GM21390 (cell line): ENCODE results near the gene KIAA1328.

Experiments used
- ATAC-seq: cut with Tn5 transposase; IDR thresholded peaks from one replicate; pipeline ENCODE4 v1.9.1; 2021; ENCODE audit not compliant: unreplicated experiment

The KIAA1328 gene

DNA sequence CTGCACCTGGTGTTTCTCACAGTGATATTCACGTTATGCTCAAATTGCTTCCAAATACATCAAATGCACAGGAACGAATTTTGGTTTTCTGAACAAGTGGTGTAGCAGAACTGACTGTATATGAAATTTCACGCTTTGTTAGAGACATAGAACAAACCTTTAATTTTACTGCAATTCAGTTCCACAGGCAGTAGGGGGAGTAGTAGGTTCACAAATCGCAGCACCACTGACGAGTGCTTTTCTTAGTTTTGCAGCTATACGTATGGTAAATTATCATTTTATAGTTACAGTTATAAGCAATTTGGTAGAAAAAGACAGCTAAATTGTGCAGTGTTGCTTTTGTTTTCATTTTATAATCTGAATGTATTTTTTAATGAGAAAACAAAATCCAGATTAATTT lies 113.3 kb downstream of the KIAA1328 start:
- peak; percentile 61 for ATAC-seq

DNA sequence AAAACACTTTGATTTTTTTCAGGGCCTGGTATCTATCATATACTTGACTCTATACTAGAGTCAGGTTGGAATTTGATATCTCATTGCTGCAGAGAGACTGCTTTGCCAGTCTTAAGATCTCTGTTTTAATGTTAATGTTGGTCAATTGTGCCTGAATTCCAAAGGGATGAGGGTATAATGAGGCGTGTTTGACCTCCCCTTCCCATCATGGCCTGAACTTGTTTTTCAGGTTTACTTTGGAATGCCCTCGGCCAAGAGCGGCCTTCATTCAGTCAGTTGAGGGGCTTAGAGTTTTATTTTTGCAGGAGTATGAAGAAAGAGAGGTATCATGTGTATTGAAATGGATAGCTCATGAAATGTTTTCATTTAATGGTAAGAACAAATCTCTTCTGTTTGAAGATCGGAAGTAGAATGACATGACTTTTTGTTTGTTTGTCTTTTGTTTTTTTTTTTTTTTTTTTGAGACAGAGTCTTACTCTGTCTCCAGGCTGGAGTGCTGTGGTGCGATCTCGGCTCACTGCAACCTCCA lies 119.0 kb downstream of the KIAA1328 start:
- ATAC-seq: no peak

DNA sequence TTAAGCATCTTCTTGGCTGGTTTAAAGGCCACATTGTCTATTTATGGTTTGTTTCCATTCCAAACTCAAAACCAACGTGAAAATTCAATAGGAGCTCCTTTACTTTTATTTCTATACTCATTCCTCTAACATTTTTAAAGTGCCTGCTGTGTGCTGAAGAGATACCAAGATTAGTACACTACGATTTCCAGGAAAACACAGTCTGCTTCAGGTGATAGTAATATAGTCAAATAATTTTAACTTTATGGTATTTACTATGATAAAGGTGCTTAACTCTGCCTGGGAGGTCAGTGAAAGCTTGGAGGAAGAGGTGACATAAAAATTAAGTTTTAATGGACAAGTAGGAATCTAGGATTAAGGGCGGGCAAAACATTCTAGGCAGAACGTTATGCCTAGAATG lies 121.4 kb downstream of the KIAA1328 start:
- ATAC-seq: no peak

DNA sequence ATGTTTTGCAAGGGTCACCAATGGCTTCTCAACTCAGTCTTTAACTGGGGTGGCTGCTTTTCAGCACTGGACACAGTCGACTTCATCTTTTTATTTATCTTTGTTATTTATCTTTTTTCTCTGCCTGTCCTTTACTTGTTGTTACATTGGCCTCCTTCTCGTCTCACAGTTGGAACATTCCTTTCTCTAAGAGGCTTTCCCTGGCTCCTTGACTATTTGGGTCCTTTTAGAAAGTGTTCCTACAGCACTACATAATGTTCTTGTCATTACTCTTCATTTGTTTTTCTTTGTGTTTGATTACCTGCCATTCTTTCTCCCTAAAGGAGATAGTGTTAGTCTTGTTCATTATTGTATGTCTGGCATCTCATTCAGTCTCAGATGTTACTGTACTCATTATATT lies 122.0 kb downstream of the KIAA1328 start:
- ATAC-seq: no peak

DNA sequence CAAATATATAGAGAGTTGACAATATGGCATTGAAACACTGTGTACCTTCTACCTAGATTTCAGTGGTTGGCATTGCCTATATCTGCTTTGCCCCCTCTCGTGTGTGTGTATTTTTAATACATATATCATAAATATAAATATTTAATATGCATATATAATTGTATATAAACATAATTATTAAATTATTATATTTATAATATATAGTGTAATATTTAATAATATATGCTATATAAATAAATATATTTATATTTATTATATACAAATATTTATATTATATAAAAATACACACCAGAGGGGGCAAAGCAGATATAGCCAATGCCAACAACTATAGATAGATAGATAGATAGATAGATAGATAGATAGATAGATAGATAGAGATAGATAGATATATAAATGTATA lies 124.1 kb downstream of the KIAA1328 start:
- no peak for ATAC-seq

DNA sequence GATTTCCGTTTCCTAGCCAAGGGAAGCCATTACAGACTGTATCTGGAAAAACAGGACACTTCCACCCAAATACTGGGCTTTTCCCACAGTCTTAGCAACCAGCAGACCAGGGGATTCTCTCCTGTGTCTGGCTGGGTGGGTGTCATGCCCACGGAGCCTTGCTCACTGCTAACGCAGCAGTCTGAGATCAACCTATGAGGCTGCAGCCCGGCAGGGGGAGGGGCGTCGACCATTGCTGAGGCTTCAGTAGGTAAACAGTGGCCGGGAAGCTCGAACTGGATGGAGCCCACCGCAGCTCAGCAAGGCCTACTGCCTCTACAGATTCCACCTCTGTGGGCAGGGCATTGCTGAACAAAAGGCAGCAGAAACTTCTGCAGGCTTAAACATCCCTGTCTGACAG lies 131.1 kb downstream of the KIAA1328 start:
- no peak for ATAC-seq

DNA sequence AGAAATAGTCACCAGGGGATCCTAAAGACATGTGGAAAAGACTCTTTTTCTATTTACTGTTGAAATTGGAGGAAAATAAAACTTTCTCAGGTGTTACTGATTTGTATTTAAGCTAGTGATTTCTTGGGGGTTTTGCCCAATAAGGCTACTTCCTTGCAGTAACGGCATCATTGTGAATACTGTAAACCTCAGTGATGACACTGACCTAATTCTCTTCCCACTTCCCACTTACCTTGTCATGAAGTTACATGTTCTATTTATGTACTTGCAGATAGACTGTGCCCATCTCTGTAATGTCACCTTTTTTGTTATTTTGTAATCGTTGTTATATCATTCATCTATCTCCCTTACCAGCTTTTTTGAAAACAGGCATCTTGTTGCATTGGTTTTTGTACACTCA lies 134.5 kb downstream of the KIAA1328 start:
- ATAC-seq: no peak

DNA sequence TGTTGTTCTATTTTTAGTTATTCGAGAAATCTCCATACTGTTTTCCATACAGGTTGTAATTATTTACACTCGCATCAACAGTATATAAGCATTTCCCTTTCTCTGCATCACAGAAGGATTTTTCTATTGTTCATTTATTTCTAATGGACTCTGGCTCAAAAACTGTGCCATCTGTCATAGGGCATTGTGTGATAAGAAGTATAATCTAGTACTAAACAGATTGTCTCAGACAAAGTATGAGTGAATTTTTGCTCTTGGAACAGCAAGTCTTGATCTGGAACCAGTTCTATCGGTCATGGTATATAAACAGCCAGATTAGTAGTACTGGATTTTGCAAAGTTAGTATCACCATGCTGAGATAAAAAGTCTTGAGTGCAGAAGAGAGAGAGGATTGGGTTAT lies 145.8 kb downstream of the KIAA1328 start:
- ATAC-seq: no peak

DNA sequence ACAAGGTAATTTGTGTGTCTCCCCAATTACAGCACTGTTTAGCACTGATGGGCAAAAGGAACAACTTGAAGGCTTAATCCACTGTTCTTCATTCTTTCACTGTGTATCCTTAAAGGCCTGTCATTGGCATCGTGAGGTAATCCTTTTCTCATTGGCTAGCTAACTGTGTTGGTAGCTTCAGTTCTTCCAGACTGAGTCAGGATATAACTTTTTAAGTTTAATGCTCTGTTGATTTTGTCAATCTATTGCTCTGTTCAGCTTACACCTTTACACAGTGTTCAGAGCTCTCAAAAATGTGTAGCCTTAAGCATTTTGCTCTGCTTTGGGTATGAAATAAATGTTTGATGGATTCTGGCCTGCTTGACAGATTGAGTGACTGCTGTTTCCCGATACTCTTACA lies 148.2 kb downstream of the KIAA1328 start:
- no peak for ATAC-seq

DNA sequence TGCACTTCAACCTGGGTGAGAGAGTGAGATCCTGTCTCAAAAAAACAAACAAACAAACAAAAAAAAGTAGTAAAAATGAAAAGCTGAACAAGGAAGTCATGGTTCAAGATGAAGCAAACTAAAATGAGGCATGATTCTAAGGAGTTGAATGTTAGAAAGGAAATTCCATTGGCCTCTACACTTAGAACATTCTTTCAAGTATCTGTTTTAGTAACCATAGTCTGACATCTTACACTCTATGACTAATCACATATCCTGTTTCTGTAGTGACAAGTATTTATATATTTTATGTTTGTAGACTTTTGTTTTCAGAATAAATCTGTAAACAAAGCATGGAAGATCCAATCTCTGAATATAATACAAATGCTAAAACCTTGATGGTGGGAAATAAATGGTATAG lies 164.1 kb downstream of the KIAA1328 start:
- ATAC-seq: no peak

DNA sequence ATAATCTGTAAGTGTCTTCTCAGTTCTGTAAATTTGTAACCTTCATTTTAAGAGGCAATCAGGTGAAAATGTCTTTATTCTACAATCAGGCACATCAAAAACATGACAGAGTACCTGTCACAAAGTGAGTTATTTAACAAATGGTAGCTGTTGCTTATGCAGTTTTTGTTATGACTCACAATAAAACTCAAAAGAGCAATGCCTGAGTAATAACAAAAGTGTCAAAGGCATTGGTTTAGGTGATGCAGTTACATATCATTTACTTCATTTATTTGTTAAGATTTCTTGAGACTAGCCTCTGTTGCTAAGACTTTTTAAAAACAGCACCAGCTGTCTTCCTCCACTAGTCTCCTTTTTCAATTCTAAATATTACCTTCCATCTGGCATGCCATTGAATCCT lies 177.8 kb downstream of the KIAA1328 start:
- ATAC-seq: peak; percentile 91

DNA sequence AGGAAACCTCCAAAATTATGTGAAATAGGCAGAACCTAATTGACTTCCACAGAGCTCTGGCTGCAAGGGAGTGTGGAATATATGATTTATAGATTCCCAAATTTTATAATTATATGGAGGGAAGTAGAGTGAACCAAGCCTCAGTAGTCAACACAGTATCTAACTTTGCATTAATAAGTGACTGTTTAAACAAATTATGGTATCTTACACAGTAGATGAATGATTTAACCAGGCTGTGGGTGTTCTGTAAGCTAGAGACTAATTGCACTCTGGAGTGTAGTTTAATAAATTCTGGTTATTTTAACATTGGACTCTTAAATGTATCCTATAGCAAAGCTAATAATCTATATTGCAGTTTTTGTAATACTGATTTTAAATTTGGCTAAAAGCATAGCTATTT lies 183.5 kb downstream of the KIAA1328 start:
- ATAC-seq: no peak

DNA sequence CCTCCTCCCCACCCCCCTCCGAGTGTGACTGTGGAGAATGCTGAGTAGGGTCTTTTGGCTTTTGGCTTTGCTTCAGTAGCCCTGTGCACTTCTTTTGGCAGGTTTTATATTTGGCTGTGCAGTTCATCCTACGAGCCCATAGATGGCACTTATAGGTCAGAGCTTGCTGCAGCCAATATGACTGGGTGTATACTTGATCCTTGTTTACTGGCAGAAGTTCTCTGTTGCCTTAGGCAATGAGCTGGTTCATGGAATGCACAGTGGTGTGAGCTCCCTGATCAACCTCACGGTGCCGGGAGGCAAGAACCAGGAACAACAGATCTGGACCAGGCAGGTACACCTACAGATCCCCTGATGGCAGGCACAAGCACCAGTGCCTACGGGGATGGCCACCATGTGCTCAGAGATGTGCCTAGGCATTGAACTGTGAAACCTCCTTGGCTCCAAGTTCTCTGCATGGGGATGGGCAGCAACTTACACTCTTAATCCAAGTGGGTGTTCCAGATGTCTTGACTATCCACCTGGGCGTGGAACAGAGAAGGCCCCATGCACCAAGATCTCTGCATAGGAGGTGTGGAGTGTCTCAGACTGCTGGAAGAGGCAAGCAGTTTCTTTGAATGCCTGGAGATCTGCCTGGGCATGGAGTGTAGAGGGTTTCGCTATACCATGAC lies 190.4 kb downstream of the KIAA1328 start:
- ATAC-seq: no peak

DNA sequence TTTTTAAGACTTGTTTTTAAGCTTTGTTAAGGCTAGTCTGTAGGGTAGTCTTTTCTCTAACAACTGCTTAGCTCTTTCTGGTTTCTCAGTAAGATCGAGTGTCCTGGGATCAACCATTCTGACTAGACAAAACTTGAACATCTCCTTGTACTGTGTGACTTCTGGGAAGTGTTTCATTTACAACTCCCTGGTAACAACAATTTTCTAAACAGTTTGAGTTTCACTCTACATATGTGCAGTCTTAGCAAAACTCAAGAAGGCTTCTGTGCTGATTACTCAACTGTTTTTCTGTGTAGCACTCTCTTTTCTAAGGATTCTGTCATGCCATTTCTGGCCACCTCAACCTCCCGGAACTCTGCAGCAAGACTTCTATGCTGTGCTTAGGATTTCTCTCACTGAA lies 204.5 kb downstream of the KIAA1328 start:
- ATAC-seq: no peak

DNA sequence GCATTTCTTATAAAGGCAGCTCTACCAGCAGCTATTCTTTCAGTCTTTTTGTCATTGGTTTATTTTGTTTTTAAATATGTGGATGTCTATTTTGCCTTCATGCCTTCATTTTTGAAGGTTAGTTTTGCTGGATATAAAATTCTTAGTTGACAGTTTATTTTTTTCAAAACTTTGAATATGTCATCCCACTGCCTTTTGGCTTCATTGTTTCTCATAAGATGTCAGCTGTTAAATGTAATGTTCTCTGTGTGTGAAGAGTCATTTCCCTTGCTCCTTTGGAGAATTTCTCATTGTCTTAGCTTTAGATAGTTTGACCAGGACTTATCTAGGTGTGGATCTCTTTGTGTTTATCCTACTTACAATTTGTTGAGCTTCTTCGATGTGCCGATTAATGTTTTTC lies 213.5 kb downstream of the KIAA1328 start:
- ATAC-seq: no peak

DNA sequence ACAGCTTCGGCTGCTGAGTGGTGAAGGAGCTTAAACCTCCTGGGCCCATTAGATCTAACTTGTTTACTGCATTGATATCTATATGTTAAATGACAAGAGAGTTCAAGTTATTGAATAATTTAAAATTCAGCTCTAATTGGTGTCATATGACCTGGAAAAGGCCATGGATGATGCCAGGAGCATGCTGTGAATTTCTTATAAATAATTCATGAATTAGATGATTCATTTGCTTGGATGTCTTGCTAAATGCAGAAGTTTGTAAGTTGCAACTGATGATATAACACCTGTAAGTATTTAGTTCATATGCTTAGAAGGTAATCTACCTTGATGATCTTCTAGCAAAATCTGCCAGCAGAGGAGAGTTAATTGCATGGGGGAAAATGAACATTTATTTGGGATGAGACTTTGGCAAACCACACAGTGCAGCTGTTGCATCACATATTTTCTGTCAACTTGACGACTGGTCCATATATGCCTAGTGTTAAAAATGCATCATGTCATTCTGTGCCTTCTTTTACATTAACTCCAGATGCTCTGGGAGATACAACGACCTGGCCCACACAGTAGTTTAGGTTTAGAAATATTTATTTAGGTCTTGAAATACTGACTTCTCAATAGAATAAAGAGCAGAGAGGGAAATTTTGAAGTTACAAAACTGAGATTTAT lies 226.3 kb downstream of the KIAA1328 start:
- no peak for ATAC-seq

DNA sequence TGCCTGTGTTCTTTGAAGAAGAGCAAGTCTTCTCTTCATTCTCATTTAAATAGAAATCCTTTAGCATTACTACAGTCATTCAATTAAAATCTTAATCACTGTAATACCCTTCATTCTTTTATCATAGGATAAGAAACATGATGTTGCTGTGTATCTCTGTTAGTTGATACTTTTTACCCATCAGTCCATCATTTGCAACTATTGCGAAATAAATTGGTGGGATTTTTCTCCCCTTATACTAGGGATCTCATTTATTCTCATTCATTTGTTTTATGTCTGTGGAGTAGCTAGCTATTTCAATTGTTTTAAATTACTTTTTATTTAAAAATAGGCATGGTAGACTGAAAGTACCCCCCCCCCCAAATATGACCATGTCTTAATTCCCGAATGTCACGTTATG lies 235.3 kb downstream of the KIAA1328 start:
- ATAC-seq: no peak

DNA sequence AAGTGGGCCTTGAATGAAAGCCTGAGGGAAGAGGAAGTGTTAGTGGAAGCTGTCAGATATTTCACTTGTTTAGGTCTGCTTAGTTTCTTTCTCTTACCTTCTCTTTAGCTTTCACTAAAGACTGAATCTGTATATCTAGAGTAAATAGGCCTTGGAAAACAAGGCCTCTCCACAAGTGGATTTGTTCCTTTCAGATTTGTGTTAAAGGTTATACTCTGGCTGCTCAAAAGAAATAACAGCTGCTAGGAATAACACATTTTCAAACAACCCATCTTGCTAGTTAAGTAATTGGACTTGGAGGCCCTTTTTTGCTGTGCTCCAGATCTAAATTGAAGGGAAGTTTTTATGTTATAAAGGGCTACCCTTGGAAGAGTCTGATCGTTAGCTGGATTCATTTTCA lies 236.3 kb downstream of the KIAA1328 start:
- no peak for ATAC-seq

DNA sequence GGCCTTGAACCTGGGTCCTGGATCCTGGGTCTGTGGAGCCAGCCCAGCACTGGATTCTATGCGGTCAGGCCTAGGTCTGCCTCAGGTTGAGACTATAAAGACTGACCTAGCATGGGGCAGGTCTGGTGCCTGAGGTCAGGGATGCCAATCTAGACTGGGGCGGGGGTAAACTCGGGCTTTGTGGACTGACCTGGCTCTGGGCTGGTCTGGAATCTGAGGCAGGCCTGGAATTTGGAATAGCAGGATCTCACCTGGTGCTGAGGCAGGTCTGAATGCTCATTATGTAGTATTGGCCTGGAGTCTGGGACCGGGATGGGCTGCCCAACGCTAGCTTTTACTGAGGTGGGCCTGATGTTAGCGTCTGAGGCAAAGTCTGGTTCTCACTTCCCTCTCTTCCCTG lies 256.0 kb downstream of the KIAA1328 start:
- ATAC-seq: no peak

DNA sequence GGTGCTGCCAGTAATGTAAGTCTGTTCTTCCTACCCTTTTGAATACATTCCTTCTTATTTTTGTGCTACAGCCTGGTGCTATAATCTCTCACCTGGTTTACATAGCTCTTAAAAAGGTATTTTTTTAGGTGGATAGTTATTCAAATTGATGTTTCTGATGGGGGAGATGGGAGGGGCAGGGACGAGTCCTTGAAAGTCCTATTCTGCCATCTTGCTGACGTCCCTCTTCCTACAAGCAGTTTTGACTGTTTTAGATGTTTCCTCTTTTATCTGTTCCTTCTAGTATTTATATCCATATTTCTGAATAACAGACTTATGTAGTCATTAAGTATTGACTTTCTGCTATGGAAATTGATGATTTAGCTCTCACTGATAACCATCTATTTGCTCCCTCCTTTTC lies 256.4 kb downstream of the KIAA1328 start:
- ATAC-seq: no peak

DNA sequence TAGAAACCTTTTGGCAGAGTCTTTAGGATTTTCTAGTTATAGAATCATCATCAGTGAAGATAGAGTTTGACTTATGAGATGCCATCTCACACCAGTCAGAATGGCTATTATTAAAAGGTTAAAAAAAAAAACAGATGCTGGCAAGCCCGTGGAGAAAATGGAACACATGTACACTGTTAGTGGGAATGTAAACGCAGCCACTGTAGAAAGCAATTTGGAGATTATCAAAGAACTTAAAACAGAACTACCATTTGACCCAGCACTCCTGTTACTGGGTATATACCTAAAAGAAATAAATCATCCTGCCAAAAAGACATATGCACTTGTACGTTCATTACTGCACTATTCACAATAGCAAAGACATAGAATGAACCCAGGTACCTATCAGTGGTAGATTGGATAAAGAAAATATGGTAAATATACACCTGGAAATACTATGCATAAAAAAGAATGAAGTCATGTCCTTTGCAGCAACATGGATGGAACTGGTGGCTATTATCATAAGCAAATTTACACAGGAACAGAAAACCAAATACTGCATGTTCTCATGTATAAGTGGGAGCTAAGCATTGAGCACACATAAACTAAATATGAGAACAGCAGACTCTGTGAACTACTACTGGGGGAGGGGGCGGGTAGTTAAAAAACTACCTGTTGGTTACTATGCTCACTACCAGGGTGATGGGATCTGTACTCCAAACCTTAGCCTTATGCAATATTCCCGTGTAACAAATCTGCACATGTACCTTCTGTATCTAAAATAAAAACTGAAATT lies 279.0 kb downstream of the KIAA1328 start:
- no peak for ATAC-seq

DNA sequence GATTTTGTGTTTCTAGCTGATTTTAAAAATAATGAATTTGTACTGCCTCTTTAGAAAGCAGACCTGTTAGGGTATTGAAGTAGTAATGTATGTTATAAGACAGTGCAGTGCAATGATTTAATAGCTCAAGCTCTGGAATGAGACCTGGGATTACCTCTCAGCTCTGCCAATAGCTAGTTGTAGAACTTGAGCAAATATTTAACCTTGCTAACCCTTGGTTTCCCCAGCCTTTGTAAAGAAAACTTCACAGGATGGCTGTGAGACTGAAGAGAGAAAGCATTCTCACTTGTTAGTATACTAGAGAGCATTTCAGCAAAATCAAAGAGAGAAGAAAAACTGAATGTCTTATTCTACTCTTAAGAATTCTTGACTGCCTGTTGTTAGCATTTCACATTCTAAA lies 293.9 kb downstream of the KIAA1328 start:
- ATAC-seq: no peak
